ELR (cell line): ENCODE data around the gene GLT6D1.

ENCODE experiments used
- DNase-seq: peaks from one replicate; pipeline ENCODE4 v3.0.0-alpha.2; 2015; ENCODE audit warnings: low read depth

GLT6D1 gene

DNA sequence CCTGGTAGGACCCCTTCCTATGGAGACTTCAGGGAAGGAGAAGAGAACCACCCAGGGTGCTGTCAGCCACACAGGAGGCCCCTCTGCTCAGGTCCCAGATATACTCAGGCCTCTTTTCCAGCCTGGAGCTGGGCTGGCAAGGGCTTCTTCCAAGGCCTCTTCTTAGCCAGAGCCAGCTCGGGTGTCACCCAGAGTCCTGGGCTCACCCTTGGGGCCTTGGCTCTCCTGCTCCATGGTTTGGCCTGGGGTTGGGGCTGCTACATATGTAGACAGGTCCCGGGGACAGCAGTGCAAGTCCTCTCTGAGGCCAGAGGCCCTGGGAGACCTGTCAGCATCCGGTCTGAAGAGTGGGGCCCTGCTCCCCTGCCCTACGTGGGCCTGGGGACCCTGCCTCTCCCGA is 55.0 kb downstream of the GLT6D1 start:
- DNase-seq: no peak

DNA sequence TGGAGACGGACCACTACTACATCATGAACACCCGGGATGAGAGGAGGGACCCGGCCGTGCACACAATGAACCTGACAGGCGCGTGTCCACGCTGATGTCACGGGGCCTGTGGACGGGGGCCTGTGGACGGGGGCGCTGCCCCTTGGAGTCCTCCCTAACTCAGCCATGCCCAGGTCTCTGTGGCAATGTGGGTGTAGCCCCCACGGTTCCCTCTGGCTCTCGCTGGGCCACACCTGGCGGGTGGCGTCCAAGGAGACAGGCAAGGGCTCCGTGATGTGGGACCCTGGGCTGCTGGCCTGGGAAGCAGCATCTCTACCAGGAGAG is 55.7 kb downstream of the GLT6D1 start:
- no peak for DNase-seq

- peak; percentile 20 for DNase-seq
These were observed 56.2 kb downstream of the GLT6D1 start for GRCh38 chr9:135582966-135583687.

DNA sequence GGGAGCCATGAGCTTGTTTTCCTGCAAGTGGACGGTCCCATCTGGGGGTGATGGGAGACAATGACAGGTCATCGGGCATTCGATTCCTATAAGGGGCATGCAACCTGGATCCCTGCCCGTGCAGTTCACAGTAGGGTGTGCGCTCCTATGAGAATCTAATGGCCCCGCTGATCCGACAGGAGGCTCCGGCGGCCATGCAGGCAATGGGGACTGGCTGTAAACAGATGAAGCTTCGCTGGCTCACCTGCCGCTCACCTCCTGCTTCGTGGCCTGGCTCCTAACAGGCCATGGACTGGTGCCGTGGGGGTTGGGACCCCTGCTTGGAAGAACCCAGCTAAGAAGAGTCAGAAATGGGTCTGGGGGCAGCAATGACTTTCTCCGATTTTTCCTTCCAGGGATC is 56.8 kb downstream of the GLT6D1 start:
- DNase-seq: no peak

DNA sequence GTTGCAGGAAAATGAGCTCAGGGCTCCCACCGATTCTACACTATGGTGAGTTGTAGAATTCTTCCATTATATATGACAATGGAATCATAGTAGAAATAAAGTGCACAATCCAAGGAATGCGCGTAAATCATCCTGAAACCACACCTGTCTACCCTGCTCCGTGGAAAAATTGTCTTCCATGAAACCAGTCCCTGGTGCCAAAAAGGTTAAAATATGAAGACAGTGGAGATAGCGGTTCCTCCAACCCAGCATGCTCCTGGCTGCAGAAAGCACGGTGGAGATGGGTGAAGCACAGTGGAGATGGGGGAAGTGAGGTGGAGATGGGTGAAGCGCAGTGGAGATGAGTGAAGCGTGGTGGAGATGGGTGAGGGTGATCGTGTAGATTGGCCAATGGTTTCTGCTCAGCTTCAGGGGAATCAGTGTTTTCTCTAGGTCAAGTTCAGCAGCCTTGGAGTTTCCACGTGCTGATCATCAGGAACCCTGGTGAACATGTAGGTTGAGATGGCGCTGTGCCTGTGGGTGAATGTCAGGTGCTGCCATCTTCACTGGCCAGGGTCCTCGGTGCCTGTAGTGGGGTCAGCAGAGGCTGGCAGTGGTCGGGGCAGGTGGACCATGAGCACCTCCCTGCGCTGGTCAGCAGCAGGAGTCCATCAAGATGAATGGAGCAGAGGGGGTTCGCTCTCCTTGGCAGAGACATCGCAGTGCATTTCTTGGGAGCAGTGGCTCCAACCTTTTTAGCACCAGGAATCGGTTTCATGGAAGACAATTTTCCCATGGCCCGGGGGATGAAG is 57.5 kb downstream of the GLT6D1 start:
- no peak for DNase-seq

GRCh38 chr9:135580664-135581380 is 58.5 kb downstream of the GLT6D1 start:
- no peak for DNase-seq

- DNase-seq: no peak
These were observed 59.3 kb downstream of the GLT6D1 start for GRCh38 chr9:135579889-135580660.

GRCh38 chr9:135579356-135579755 is 60.0 kb downstream of the GLT6D1 start:
- no peak for DNase-seq

DNA sequence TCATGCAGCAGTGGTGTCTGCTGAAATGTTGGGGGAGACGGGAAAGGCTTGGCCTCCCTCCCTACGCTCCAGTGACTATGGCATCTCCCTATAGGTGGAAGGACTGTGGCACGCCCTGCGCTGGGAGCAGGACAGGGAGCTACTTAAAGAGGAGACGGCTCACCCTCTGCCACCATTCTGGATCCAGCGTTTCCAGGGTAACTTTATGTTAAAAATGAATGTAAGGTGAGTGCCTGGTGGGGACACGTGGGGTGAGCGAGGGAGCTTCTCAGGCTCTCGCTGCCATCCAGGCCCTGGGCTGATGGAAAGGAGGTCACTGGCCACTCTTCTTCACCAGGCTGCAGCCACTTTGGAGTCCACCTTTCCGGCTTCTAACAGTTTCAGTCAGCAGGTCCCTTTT is 62.1 kb downstream of the GLT6D1 start:
- no peak for DNase-seq

DNA sequence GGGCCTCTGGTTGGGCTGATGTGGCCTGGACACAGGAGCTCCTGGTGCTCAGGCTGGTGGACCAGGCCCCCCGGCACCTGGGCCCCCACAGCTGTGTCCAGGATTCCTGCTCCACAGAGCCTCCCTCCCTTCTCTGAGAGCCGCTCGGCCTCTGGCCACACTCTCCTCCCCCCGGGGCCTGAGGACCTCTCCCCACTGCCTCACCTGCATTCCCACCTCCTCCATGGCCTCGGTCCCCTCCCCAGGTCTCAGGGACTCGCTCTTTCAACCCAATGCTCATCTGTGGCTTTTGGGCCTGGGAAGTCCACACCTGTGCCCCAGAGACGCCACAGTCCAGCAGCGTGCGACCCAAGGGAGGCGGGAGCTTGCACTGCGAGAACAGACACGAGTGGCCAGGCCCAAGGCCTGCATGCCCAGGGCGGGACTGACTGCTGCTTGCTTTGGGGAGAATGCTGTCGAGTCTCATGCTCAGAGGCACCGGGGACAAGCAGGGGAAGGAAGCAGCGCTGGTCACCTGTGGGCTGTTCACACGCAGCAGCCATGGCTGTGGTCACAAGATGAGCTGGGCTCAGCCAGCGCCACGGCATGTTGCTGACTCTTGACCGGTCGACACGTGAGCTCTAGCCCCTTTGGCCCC is 63.2 kb downstream of the GLT6D1 start:
- no peak for DNase-seq

DNA sequence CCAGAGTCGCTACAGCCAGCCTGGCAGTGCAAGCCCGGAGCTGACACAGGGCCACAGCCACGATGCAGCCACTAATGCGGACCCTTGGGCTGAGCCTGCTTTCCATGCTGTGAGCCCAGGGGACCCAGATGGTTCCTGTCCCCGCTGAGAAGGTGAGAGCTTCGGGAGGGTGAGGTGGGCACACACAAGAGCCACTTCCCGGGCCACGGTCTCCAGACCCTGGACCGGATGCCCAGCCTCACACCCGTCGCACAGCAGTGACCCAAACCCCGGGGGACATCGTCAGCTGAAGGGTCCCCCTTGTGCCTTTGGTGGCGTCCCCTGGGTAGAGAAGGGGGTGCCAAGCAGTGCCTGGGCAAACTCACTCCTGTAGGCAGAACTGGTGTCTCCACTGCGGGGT is 64.4 kb downstream of the GLT6D1 start:
- no peak for DNase-seq

DNA sequence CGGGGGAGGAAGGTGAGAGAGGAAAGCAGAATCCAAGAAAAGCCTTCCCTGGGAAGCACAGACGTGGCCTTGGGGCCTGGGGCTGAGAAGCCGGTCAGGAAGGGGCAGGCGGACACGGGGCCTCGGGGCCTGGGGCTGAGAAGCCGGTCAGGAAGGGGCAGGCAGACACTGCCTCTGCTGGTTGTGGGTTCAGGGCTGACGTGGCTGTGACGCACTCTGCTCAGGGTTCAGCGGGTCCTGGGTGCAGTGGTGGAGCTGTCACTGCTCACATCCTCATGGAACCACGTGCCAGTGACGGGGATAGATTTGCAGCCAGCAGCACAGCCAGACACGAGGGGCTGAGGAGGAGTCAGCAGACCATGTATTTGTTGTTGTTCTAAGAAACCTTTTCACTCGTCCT is 65.0 kb downstream of the GLT6D1 start:
- DNase-seq: no peak
